ENCODE data around the gene TREML2.

- TF ChIP-seq NFIC (IDR thresholded peaks at IDR 0.05; ENCODE audit: low read length): no peak
- TF ChIP-seq HDAC2 (CRISPR knock-in tag; IDR thresholded peaks at IDR 0.05): no peak
These were observed 820 bp upstream of the TREML2 start for GRCh38 chr6:41201764-41202173.
